H1 (cell line): ENCODE results near the gene CD79A. TPM values are rescaled to one million over a fixed set of nuclear protein-coding genes. Genes with fewer than 3 reads are reported as not detected.

Experiments used
- BRCA1 ChIP-seq: IDR thresholded peaks from 2 replicates; pipeline ENCODE4 v1.6.1; 2012; ENCODE audit warnings: low read depth, low read length, improper control_type of control experiment
- CBX5 ChIP-seq: fragments of 300-800, 300-1000 bp; sonication (generic); IDR thresholded peaks from 2 replicates; pipeline ENCODE4 v1.7.1; 2016; ENCODE audit warnings: antibody characterized with exemption, low read length, low read depth
- CHD1 ChIP-seq: IDR thresholded peaks from 2 replicates; pipeline ENCODE4 v1.6.1; 2012; ENCODE audit warnings: low read depth, low read length, improper control_type of control experiment
- EP300 ChIP-seq, 2 experiments: IDR thresholded peaks; 1 replicate in 1 of 2; 2 replicates in 1 of 2; pipeline ENCODE4 v1.6.1; 2011 to 2012; ENCODE audit warnings: low read depth in 2 of 2, low read length in 2 of 2, mild to moderate bottlenecking in 2 of 2, borderline replicate concordance in 1 of 2, inconsistent platforms in 1 of 2, moderate library complexity in 1 of 2
- GTF2F1 ChIP-seq: IDR thresholded peaks from 2 replicates; pipeline ENCODE4 v1.6.1; 2012; ENCODE audit warnings: low read depth, low read length, improper control_type of control experiment, borderline replicate concordance
- HDAC2 ChIP-seq, 2 experiments: fragments of 300-600 bp in 1 of 2; sonication (generic) in 1 of 2; IDR thresholded peaks; 2 replicates each; pipeline ENCODE4 v1.6.1; 2011 to 2012; ENCODE audit warnings: low read depth in 2 of 2, low read length in 2 of 2, mild to moderate bottlenecking in 2 of 2, moderate library complexity in 2 of 2, borderline replicate concordance in 1 of 2, inconsistent platforms in 1 of 2
- HDAC6 ChIP-seq: IDR thresholded peaks from one replicate; pipeline ENCODE4 v1.7.1; 2012; ENCODE audit warnings: low read depth, mild to moderate bottlenecking, inconsistent platforms, low read length, moderate library complexity
- JUND ChIP-seq: IDR thresholded peaks from 2 replicates; pipeline ENCODE4 v1.6.1; 2011; ENCODE audit warnings: mild to moderate bottlenecking, improper control_type of control experiment, low read length
- KDM1A ChIP-seq: fragments of 200-600, 300-600 bp; sonication (generic); IDR thresholded peaks from 2 replicates; pipeline ENCODE4 v1.7.1; 2016; ENCODE audit warnings: mild to moderate bottlenecking, low read length, borderline replicate concordance
- KDM4A ChIP-seq: IDR thresholded peaks from one replicate; pipeline ENCODE4 v1.7.1; 2012; ENCODE audit warnings: low read depth, mild to moderate bottlenecking, moderate library complexity, low read length, inconsistent platforms; ENCODE audit not compliant: severe bottlenecking
- KDM5A ChIP-seq: fragments of 200-600 bp; IDR thresholded peaks from 2 replicates; pipeline ENCODE4 v1.7.1; 2012; ENCODE audit warnings: mild to moderate bottlenecking, low read length, inconsistent platforms, mixed read lengths
- MAX ChIP-seq: IDR thresholded peaks from 2 replicates; pipeline ENCODE4 v1.6.1; 2012; ENCODE audit warnings: inconsistent platforms
- PHF8 ChIP-seq: fragments of 200-600 bp; sonication (generic); conservative IDR thresholded peaks from 2 replicates; pipeline ENCODE4 v1.7.1; 2012; ENCODE audit warnings: low read depth, mild to moderate bottlenecking, inconsistent platforms, low read length, moderate library complexity
- RFX5 ChIP-seq: IDR thresholded peaks from 2 replicates; pipeline ENCODE4 v1.6.1; 2011; ENCODE audit warnings: low read depth, low read length, improper control_type of control experiment, borderline replicate concordance
- RNF2 ChIP-seq: fragments of 200-900, 300-1000 bp; sonication (generic); IDR thresholded peaks from 2 replicates; pipeline ENCODE4 v1.7.1; 2016; ENCODE audit warnings: borderline replicate concordance, low read depth, mild to moderate bottlenecking, antibody characterized with exemption, low read length; ENCODE audit not compliant: poor library complexity, severe bottlenecking; ENCODE audit errors: missing control alignments
- RXRA ChIP-seq: IDR thresholded peaks from 2 replicates; pipeline ENCODE4 v1.6.1; 2011; ENCODE audit warnings: low read depth, mild to moderate bottlenecking, low read length, moderate library complexity; ENCODE audit not compliant: insufficient read depth
- SIN3A ChIP-seq, 2 experiments: IDR thresholded peaks in 1 of 2; conservative IDR thresholded peaks in 1 of 2; 2 replicates each; pipeline ENCODE4 v1.6.1; 2011 to 2012; ENCODE audit warnings: low read length in 2 of 2, improper control_type of control experiment in 1 of 2, low read depth in 1 of 2, mild to moderate bottlenecking in 1 of 2
- SIRT6 ChIP-seq: IDR thresholded peaks from one replicate; pipeline ENCODE4 v1.7.1; 2012; ENCODE audit warnings: low read length, inconsistent platforms
- TEAD4 ChIP-seq: IDR thresholded peaks from 2 replicates; pipeline ENCODE4 v1.6.1; 2012; ENCODE audit warnings: low read depth, low read length, inconsistent platforms, mixed read lengths
- USF2 ChIP-seq: IDR thresholded peaks from 2 replicates; pipeline ENCODE4 v1.6.1; 2011; ENCODE audit warnings: low read length, improper control_type of control experiment
- ZNF274 ChIP-seq: IDR thresholded peaks from 2 replicates; pipeline ENCODE4 v1.7.0; 2012; ENCODE audit warnings: low read length, borderline replicate concordance; ENCODE audit errors: extremely low read depth
- polyA plus RNA-seq, 7 experiments: library from polyadenylated mRNA; depleted of rRNA in 3 of 7; stranded (reverse) in 5 of 7; unstranded in 2 of 7; fragments of >200 nt in 5 of 7; fragments of 200-250 nt in 2 of 7; gene quantifications; 1 replicate in 5 of 7; 2 replicates in 1 of 7; 4 replicates in 1 of 7; pipeline versions ENCODE4 v1.2.1 to v1.2.3, GENCODE V29; 2011 to 2013; ENCODE audit warnings: missing spikeins in 2 of 7, mixed read lengths in 2 of 7
- total RNA-seq: library from RNA; stranded (reverse); fragmentation: NEBNext Ultra II Directional; extraction: Animal tissue kit (Norgen Biotek cat#: 25700); gene quantifications from 2 replicates; pipeline ENCODE4 v1.2.1, GENCODE V29; 2021

Gene CD79A
- total and polyA plus RNA-seq, 2 of the 8 experiments (the other 6 are each of a cell fraction or from before 2014, with no cell fraction given), result 0.54 to 0.77 TPM

GRCh38 chr19:41859618-41860418 is 17.3 kb upstream of the CD79A start, which contains the start of gene RPS19 (continued):
- TF ChIP-seq CHD1, result no peak
- TF ChIP-seq MAX, result peak; percentile 49
- TF ChIP-seq SIN3A (conservative IDR thresholded peaks at IDR 0.05 in 1 of 2, IDR thresholded peaks at IDR 0.05 in 1 of 2; ENCODE audit: low read depth in 1 of 2, low read length in 2 of 2), result peak; percentile 70 to 71
- TF ChIP-seq RFX5, result no peak
- no peak; the same call in 1 of the 2 replicates for TF ChIP-seq KDM5A
- TF ChIP-seq RNF2, result no peak
- no peak for TF ChIP-seq JUND
- TF ChIP-seq RXRA, result no peak
- peak; percentile 91 for TF ChIP-seq GTF2F1
- TF ChIP-seq HDAC2 (IDR thresholded peaks at IDR 0.05; ENCODE audit: borderline replicate concordance in 1 of 2, low read depth in 2 of 2, low read length in 2 of 2), result peak; percentile 86 to 94
- TF ChIP-seq EP300 (IDR thresholded peaks at IDR 0.05; ENCODE audit: borderline replicate concordance in 1 of 2, low read depth in 2 of 2, low read length in 2 of 2), result no peak
- no peak for TF ChIP-seq ZNF274
- TF ChIP-seq KDM1A, result peak; percentile 43
- peak; percentile 99 for TF ChIP-seq KDM4A
- TF ChIP-seq SIRT6, result peak; percentile 97
- TF ChIP-seq TEAD4, result no peak
- TF ChIP-seq BRCA1, result peak; percentile 99
- TF ChIP-seq CBX5, result no peak
- no peak for TF ChIP-seq HDAC6
- TF ChIP-seq PHF8, result peak; percentile 85
- no peak for TF ChIP-seq USF2
